ENCODE measurements around the gene LINGO1. TPM values are rescaled to one million over a fixed set of nuclear protein-coding genes. Genes with fewer than 3 reads are reported as not detected.

LINGO1 gene
- total and polyA plus RNA-seq, 4 donors = 0.50 to 1.6 (median 0.75) TPM; not detected in 1

- no peak for TF ChIP-seq MAX (IDR thresholded peaks at IDR 0.05)
- no peak for TF ChIP-seq FOXA2 (IDR thresholded peaks at IDR 0.05)
- no peak for TF ChIP-seq NR2F2 (IDR thresholded peaks at IDR 0.05)
- TF ChIP-seq EGR1 (IDR thresholded peaks at IDR 0.05; ENCODE audit: low read depth in 2 of 2) = no peak
- no peak for TF ChIP-seq GABPA (IDR thresholded peaks at IDR 0.05 in 1 of 2, conservative IDR thresholded peaks at IDR 0.05 in 1 of 2)
- TF ChIP-seq JUND (IDR thresholded peaks at IDR 0.05) = no peak
- no peak for TF ChIP-seq HNF4G (IDR thresholded peaks at IDR 0.05)
- no peak for TF ChIP-seq HNF4A (conservative IDR thresholded peaks at IDR 0.05)
- no peak for TF ChIP-seq SP1 (IDR thresholded peaks at IDR 0.05)
- TF ChIP-seq TAF1 (conservative IDR thresholded peaks at IDR 0.05) = no peak
- no peak for TF ChIP-seq CTCF (IDR thresholded peaks at IDR 0.05; ENCODE audit: low read depth, low read length, missing input control)
- no peak for TF ChIP-seq RXRA (IDR thresholded peaks at IDR 0.05)
- TF ChIP-seq RAD21 (IDR thresholded peaks at IDR 0.05) = no peak
- TF ChIP-seq ATF3 (IDR thresholded peaks at IDR 0.05) = no peak
- no peak for TF ChIP-seq FOXA1 (IDR thresholded peaks at IDR 0.05)
- no peak for TF ChIP-seq YY1 (IDR thresholded peaks at IDR 0.05)
- WGBS = 48% methylated on average over 2 of the region's 2 CpGs
- Histone ChIP-seq H3K27ac (ENCODE audit: low read depth in 1 of 2, low read length in 2 of 2) (no peak overlapping the region), H3K9ac (ENCODE audit: low read depth in 1 of 2, low read length in 2 of 2) (no peak overlapping the region), H3K27me3 (ENCODE audit: control insufficient read depth in 4 of 4, insufficient read depth in 4 of 4, low read length in 3 of 4) (peaks cover 0 to 4% (median 0%) of the 10 kb centered on the region in 4 donors), H3K4me1 (ENCODE audit: control insufficient read depth in 4 of 4, insufficient read depth in 4 of 4, low read length in 3 of 4) (no peaks in the 10 kb centered on the region), H3K4me3 (ENCODE audit: low read depth in 1 of 3, low read length in 3 of 3) (no peak overlapping the region), H3K36me3 (ENCODE audit: control insufficient read depth in 4 of 4, insufficient read depth in 3 of 4, low read depth in 1 of 4, low read length in 3 of 4) (no peaks in the 10 kb centered on the region), H3K9me3 (ENCODE audit: control insufficient read depth in 4 of 4, low read length in 3 of 4) (no peaks in the 10 kb centered on the region)
- no peak for DNase-seq (ENCODE audit: low spot score)
These were observed 7.9 kb upstream of the LINGO1 start for GRCh38 chr15:77640615-77641014.

GRCh38 chr15:77639431-77639830 lies 6.7 kb upstream of the LINGO1 start:
- Histone ChIP-seq H3K36me3 (ENCODE audit: control insufficient read depth in 4 of 4, insufficient read depth in 3 of 4, low read depth in 1 of 4, low read length in 3 of 4) (no peaks in the 10 kb centered on the region), H3K27me3 (ENCODE audit: control insufficient read depth in 4 of 4, insufficient read depth in 4 of 4, low read length in 3 of 4) (peaks cover 0 to 4% (median 0%) of the 10 kb centered on the region in 4 donors), H3K9me3 (ENCODE audit: control insufficient read depth in 4 of 4, low read length in 3 of 4) (no peaks in the 10 kb centered on the region), H3K4me3 (ENCODE audit: low read depth in 1 of 3, low read length in 3 of 3) (no peak overlapping the region), H3K4me1 (ENCODE audit: control insufficient read depth in 4 of 4, insufficient read depth in 4 of 4, low read length in 3 of 4) (peaks cover 0 to under 1% (median 0%) of the 10 kb centered on the region in 4 donors), H3K9ac (ENCODE audit: low read depth in 1 of 2, low read length in 2 of 2) (no peak overlapping the region), H3K27ac (ENCODE audit: low read depth in 1 of 2, low read length in 2 of 2) (no peak overlapping the region)
- no peak for DNase-seq (ENCODE audit: low spot score)
- no peak for TF ChIP-seq EGR1 (IDR thresholded peaks at IDR 0.05; ENCODE audit: low read depth in 2 of 2)
- no peak for TF ChIP-seq HNF4A (conservative IDR thresholded peaks at IDR 0.05)
- TF ChIP-seq RAD21 (IDR thresholded peaks at IDR 0.05) = no peak
- no peak for TF ChIP-seq CTCF (IDR thresholded peaks at IDR 0.05; ENCODE audit: low read depth, low read length, missing input control)
- no peak for TF ChIP-seq HNF4G (IDR thresholded peaks at IDR 0.05)
- TF ChIP-seq TAF1 (conservative IDR thresholded peaks at IDR 0.05) = no peak
- no peak for TF ChIP-seq REST (IDR thresholded peaks at IDR 0.05)
- TF ChIP-seq YY1 (IDR thresholded peaks at IDR 0.05) = no peak
- 94% methylated on average over 12 of the region's 12 CpGs for WGBS

All from liver (tissue), 9 donors.